ENCODE measurements around the gene SUPT6H. TPM values are rescaled to one million over a fixed set of nuclear protein-coding genes. Genes with fewer than 3 reads are reported as not detected.

Gene SUPT6H
- total RNA-seq, 6 experiments from 2014 or later, result 72.7 to 79.7 (median 74.0) TPM

GRCh38 chr17:28726226-28726626 is 64.2 kb downstream of the SUPT6H start, which contains the start of gene TLCD1:
TSS of gene TLCD1 (minus strand) at chr17:28726233. CDS start at chr17:28726097, 136 bp downstream.
- H3K4me1 Mint-ChIP-seq (ENCODE audit: low read depth), result peaks cover 58% of the 10 kb centered on the region
- peak within 1 kb of the TSS; percentile 95 for H3K4me3 Mint-ChIP-seq
- peak; percentile 37 for DNase-seq
- peaks cover 19% of the 10 kb centered on the region for H3K27me3 Mint-ChIP-seq (ENCODE audit: insufficient read depth)
- H3K9me3 Mint-ChIP-seq, result no peaks in the 10 kb centered on the region
- no peak for TF ChIP-seq CTCF (IDR thresholded peaks at IDR 0.05)
- H3K36me3 Mint-ChIP-seq (ENCODE audit: low read depth), result peaks cover 21% of the 10 kb centered on the region
- H3K27ac Mint-ChIP-seq, result peak within 1 kb of the TSS; percentile 96

- peaks cover 16% of the 10 kb centered on the region for H3K36me3 Mint-ChIP-seq (ENCODE audit: low read depth)
- TF ChIP-seq CTCF (IDR thresholded peaks at IDR 0.05), result peak; percentile 99
- H3K4me3 Mint-ChIP-seq, result peak overlapping the region; percentile 95
- peaks cover 19% of the 10 kb centered on the region for H3K27me3 Mint-ChIP-seq (ENCODE audit: insufficient read depth)
- no peaks in the 10 kb centered on the region for H3K9me3 Mint-ChIP-seq
- peak; percentile 91 for DNase-seq
- H3K4me1 Mint-ChIP-seq (ENCODE audit: low read depth), result peaks cover 52% of the 10 kb centered on the region
- peak overlapping the region; percentile 95 for H3K27ac Mint-ChIP-seq
Observed at GRCh38 chr17:28726627-28727491, 64.9 kb downstream of the SUPT6H start.

GRCh38 chr17:28728364-28729200 is 66.6 kb downstream of the SUPT6H start, which contains the start of gene NEK8:
TSS of gene NEK8 (plus strand) at chr17:28728788. CDS start at chr17:28728814, 26 bp downstream.
- peaks cover 16% of the 10 kb centered on the region for H3K36me3 Mint-ChIP-seq (ENCODE audit: low read depth)
- no peak for TF ChIP-seq CTCF (IDR thresholded peaks at IDR 0.05)
- no peaks in the 10 kb centered on the region for H3K9me3 Mint-ChIP-seq
- H3K4me1 Mint-ChIP-seq (ENCODE audit: low read depth), result peaks cover 37% of the 10 kb centered on the region
- peaks cover 19% of the 10 kb centered on the region for H3K27me3 Mint-ChIP-seq (ENCODE audit: insufficient read depth)
- H3K4me3 Mint-ChIP-seq, result peak within 1 kb of the TSS; percentile 95
- peak; percentile 93 for DNase-seq
- H3K27ac Mint-ChIP-seq, result peak within 1 kb of the TSS; percentile 95

GRCh38 chr17:28729950-28730330 is 67.9 kb downstream of the SUPT6H start:
- peaks cover 5% of the 10 kb centered on the region for H3K36me3 Mint-ChIP-seq (ENCODE audit: low read depth)
- no peak for TF ChIP-seq CTCF (IDR thresholded peaks at IDR 0.05)
- no peak for DNase-seq
- H3K27me3 Mint-ChIP-seq (ENCODE audit: insufficient read depth), result peaks cover 18% of the 10 kb centered on the region
- peaks cover 24% of the 10 kb centered on the region for H3K4me1 Mint-ChIP-seq (ENCODE audit: low read depth)
- no peak overlapping the region for H3K4me3 Mint-ChIP-seq
- H3K9me3 Mint-ChIP-seq, result no peaks in the 10 kb centered on the region
- H3K27ac Mint-ChIP-seq, result no peak overlapping the region

- TF ChIP-seq CTCF (IDR thresholded peaks at IDR 0.05), result no peak
- no peaks in the 10 kb centered on the region for H3K9me3 Mint-ChIP-seq
- no peaks in the 10 kb centered on the region for H3K27me3 Mint-ChIP-seq (ENCODE audit: insufficient read depth)
- H3K36me3 Mint-ChIP-seq (ENCODE audit: low read depth), result peaks cover 4% of the 10 kb centered on the region; the same call in 1 of the 2 replicates
- no peak for DNase-seq
- no peak overlapping the region for H3K4me3 Mint-ChIP-seq
- H3K4me1 Mint-ChIP-seq (ENCODE audit: low read depth), result peaks cover 12% of the 10 kb centered on the region
- no peak overlapping the region for H3K27ac Mint-ChIP-seq
Observed at GRCh38 chr17:28733346-28733745, 71.3 kb downstream of the SUPT6H start.

All from HFFc6 (cell line).